GM12892 (cell line): Measurements from ENCODE around the gene F2RL1.

ENCODE experiments used
- POLR2A ChIP-seq: IDR thresholded peaks from 2 replicates; pipeline ENCODE4 v1.6.1; 2011; ENCODE audit warnings: low read depth, low read length, control low read depth
- POLR2AphosphoS5 ChIP-seq: IDR thresholded peaks from 2 replicates; pipeline ENCODE4 v1.6.1; 2011; ENCODE audit warnings: low read depth, low read length, control low read depth
- TAF1 ChIP-seq: IDR thresholded peaks from 2 replicates; pipeline ENCODE4 v1.6.1; 2011; ENCODE audit warnings: low read depth, mild to moderate bottlenecking, control low read depth, low read length, borderline replicate concordance

DNA sequence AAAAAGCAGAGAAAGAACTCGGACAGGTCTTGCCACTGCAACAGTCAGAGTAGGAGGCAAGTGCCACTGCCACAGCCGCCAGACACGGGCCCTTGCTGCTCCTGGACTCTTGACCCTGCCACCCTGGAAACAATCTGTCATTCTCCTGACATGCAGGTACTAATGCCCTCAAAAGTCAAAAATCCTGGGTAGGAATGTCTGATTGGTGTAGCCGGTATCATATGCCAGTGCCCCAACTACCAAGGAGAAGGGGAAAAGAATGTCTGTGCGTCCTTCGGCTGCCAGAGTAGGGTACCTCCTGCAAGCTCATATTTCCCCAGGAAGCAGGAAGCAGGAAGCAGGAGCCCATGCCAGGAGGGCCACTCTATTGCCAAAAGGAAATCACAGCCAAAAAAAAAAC, 30.5 kb upstream of the F2RL1 start:
- no peak for TF ChIP-seq POLR2A
- TF ChIP-seq POLR2AphosphoS5: no peak
- no peak for TF ChIP-seq TAF1
